CD4-positive, alpha-beta T cell (primary cell): ENCODE results near the gene CYB561A3. TPM values are rescaled to one million over a fixed set of nuclear protein-coding genes. Genes with fewer than 3 reads are reported as not detected.

Experiments
- ATAC-seq: fragments of 200-7000 bp; cut with Tn5 transposase; one replicate; pipeline ENCODE4 v1.10.0; 2022; ENCODE audit warnings: mild to moderate bottlenecking; ENCODE audit not compliant: poor library complexity
- CTCF ChIA-PET: fragments of 350-600 bp; sonication (Branson Sonifier 250); formaldehyde crosslinking; loops from one replicate; lab custom pipeline; 2021; ENCODE audit warnings: antibody characterized with exemption, inconsistent platforms; lab: Charles Lee
- POLR2A ChIA-PET: fragments of 350-600 bp; sonication (Branson Sonifier 250); formaldehyde crosslinking; loops from one replicate; lab custom pipeline; 2021; ENCODE audit warnings: antibody characterized with exemption, inconsistent platforms; lab: Charles Lee
- DNase-seq, 14 experiments: peaks; one replicate each; pipeline ENCODE4 v3.0.0-alpha.2; 2013 to 2020; ENCODE audit warnings: mixed read lengths in 2 of 14
- H3K27ac ChIP-seq, 2 donors: one replicate each; pipeline versions ENCODE4 v1.5.1 to v1.7.0; 2013; ENCODE audit warnings: low read length in 2 of 2, low read depth in 1 of 2, mild to moderate bottlenecking in 1 of 2
- H3K27me3 ChIP-seq, 2 experiments: 1 replicate in 1 of 2; 2 replicates in 1 of 2; pipeline versions ENCODE4 v1.6.1 to v1.7.0; 2013; ENCODE audit warnings: low read length in 2 of 2, control low read depth in 1 of 2, mild to moderate bottlenecking in 1 of 2, moderate library complexity in 1 of 2; ENCODE audit not compliant: insufficient read depth in 2 of 2, control insufficient read depth in 1 of 2
- H3K36me3 ChIP-seq: one replicate; pipeline ENCODE4 v1.6.1; 2013; ENCODE audit warnings: low read length, control low read depth; ENCODE audit not compliant: insufficient read depth
- H3K4me1 ChIP-seq: one replicate; pipeline ENCODE4 v1.6.1; 2013; ENCODE audit warnings: low read length, control low read depth; ENCODE audit not compliant: insufficient read depth
- H3K4me3 ChIP-seq: one replicate; pipeline ENCODE4 v1.5.1; 2013; ENCODE audit warnings: mild to moderate bottlenecking, low read length, moderate library complexity
- H3K9me3 ChIP-seq, 2 experiments: 1 replicate in 1 of 2; 2 replicates in 1 of 2; pipeline versions ENCODE4 v1.6.1 to v1.7.0; 2013; ENCODE audit warnings: low read length in 2 of 2, mild to moderate bottlenecking in 2 of 2, control low read depth in 1 of 2, moderate library complexity in 1 of 2; ENCODE audit not compliant: control insufficient read depth in 1 of 2, insufficient read depth in 1 of 2
- H3K27ac Mint-ChIP-seq: one replicate; pipeline ENCODE4 v1.8.0; 2020; ENCODE audit warnings: mixed read lengths
- H3K27me3 Mint-ChIP-seq: one replicate; pipeline ENCODE4 v1.8.0; 2021; ENCODE audit warnings: mixed read lengths
- H3K36me3 Mint-ChIP-seq: one replicate; pipeline ENCODE4 v1.8.0; 2021; ENCODE audit warnings: low read depth, mixed read lengths
- H3K4me1 Mint-ChIP-seq: one replicate; pipeline ENCODE4 v1.8.0; 2021; ENCODE audit warnings: low read depth, mixed read lengths
- H3K4me3 Mint-ChIP-seq: one replicate; pipeline ENCODE4 v1.8.0; 2020; ENCODE audit warnings: mild to moderate bottlenecking, mixed read lengths
- H3K9me3 Mint-ChIP-seq: one replicate; pipeline ENCODE4 v1.8.0; 2020; ENCODE audit warnings: mixed read lengths
- intact Hi-C, 2 experiments: fragments of 100-400 bp; cut with DNase I in 1 of 2; cut with micrococcal nuclease in 1 of 2; formaldehyde crosslinking; loops; one replicate each; pipeline versions ENCODE4 v1.15.1 to v1.9.0; 2023 to 2025; cut with DNase I, micrococcal nuclease
- total RNA-seq, 174 experiments: library from RNA in 2 of 174; stranded (reverse) in 2 of 174; gene quantifications; one replicate each; pipeline ENCODE4 v1.2.3 and lab custom pipeline; 2021 to 2026
- TF ChIP-seq, protein P1 (sequence below): fragments of 200-600 bp; IDR thresholded peaks from one replicate; pipeline ENCODE4 v1.8.0; 2022; ENCODE audit warnings: antibody characterized with exemption, mild to moderate bottlenecking

The CYB561A3 gene
- total RNA-seq, 2 experiments from 2014 or later: 24.4 to 25.8 TPM

DNA sequence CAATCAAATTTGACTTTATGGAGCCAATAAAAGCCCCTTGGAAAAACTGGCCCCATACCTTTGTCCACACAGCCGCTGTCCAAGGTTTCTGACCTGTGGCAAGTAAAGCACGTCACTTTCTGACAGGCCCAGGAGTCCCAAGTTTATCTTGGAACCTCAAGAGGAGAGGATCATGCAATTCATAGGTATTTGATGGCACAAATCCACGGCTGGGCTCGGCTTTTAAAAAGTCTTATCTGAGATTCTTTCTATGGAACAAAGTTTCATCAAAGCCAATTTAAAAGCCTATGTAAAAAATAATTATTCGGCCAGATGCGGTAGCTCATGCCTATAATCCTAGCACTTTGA lies 14.1 kb upstream of the CYB561A3 start:
- Mint-ChIP-seq H3K27ac (no peak overlapping the region), H3K36me3 (peaks cover 36% of the 10 kb centered on the region), H3K27me3 (no peaks in the 10 kb centered on the region), H3K4me3 (no peak overlapping the region), H3K9me3 (no peaks in the 10 kb centered on the region), H3K4me1 (no peaks in the 10 kb centered on the region)
- Histone ChIP-seq H3K36me3 (no peaks in the 10 kb centered on the region), H3K27ac (no peak overlapping the region), H3K9me3 (no peaks in the 10 kb centered on the region), H3K27me3 (no peaks in the 10 kb centered on the region), H3K4me3 (no peak overlapping the region), H3K4me1 (no peaks in the 10 kb centered on the region)
- TF ChIP-seq, protein P1, sequence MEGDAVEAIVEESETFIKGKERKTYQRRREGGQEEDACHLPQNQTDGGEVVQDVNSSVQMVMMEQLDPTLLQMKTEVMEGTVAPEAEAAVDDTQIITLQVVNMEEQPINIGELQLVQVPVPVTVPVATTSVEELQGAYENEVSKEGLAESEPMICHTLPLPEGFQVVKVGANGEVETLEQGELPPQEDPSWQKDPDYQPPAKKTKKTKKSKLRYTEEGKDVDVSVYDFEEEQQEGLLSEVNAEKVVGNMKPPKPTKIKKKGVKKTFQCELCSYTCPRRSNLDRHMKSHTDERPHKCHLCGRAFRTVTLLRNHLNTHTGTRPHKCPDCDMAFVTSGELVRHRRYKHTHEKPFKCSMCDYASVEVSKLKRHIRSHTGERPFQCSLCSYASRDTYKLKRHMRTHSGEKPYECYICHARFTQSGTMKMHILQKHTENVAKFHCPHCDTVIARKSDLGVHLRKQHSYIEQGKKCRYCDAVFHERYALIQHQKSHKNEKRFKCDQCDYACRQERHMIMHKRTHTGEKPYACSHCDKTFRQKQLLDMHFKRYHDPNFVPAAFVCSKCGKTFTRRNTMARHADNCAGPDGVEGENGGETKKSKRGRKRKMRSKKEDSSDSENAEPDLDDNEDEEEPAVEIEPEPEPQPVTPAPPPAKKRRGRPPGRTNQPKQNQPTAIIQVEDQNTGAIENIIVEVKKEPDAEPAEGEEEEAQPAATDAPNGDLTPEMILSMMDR: no peak
- no peak for ATAC-seq
- DNase-seq: no peak
- ChIA-PET CTCF (interaction anchor here (0.7 to 2.9 kb wide), 3 partner anchors 9 to 473 kb away, joined by 4 to 9 read pairs (median 7); no protein-coding TSS in a partner anchor), POLR2A (interaction anchor here (1.7 kb wide), 1 partner anchor 14 kb away, joined by 8 read pairs; the partner anchor contains the start of genes CYB561A3 and TMEM138)
- intact Hi-C loops: no loop called here

DNA sequence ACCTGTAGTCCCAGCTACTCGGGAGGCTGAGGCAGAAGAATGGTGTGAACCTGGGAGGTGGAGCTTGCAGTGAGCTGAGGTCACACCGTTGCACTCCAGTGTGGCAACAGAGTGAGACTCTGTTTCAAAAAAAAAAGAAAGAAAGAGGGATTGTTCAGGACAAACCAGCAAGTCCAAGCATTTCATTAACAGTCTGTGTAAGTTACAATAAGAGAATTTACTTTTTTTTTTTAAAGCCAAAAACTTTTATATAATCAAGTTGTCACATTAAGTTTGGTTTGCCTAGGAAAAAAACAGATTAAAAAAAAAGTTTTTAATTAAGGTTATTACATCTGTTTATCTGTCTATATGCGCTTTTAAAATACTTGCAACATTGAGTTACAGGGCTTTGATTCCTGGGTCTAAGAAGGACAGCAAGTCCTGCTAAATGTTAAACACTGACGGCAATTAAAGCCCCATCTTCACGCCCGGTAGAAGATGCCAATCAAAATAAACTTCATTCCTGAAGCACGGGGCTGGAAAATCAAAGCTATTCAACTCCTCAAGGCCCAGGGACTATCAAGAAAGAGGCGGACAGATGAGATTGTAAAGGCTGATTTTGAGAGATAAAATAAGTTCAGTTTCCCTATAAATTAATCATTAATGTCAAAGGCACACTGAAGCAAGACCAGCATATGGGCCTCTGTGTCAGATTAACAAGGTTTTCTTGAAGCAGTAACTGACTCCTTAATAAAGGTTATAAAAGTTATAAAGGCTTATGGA lies 11.2 kb upstream of the CYB561A3 start:
- H3K4me3 Mint-ChIP-seq: no peak overlapping the region
- Histone ChIP-seq H3K4me1 (no peaks in the 10 kb centered on the region), H3K4me3 (no peak overlapping the region), H3K36me3 (peaks cover 24% of the 10 kb centered on the region), H3K27me3 (no peaks in the 10 kb centered on the region), H3K9me3 (no peaks in the 10 kb centered on the region), H3K27ac (no peak overlapping the region)
- H3K27me3 Mint-ChIP-seq: no peaks in the 10 kb centered on the region
- TF ChIP-seq, protein P1: no peak
- intact Hi-C loops: no loop called here
- no peak for DNase-seq
- ATAC-seq: no peak
- ChIA-PET CTCF (interaction anchor here (1.4 kb wide), 1 partner anchor 13 kb away, joined by 3 read pairs; no protein-coding TSS in a partner anchor), POLR2A (no interaction called here)
- no peaks in the 10 kb centered on the region for H3K9me3 Mint-ChIP-seq
- no peak overlapping the region for H3K27ac Mint-ChIP-seq
- H3K36me3 Mint-ChIP-seq: peaks cover 59% of the 10 kb centered on the region
- no peaks in the 10 kb centered on the region for H3K4me1 Mint-ChIP-seq

DNA sequence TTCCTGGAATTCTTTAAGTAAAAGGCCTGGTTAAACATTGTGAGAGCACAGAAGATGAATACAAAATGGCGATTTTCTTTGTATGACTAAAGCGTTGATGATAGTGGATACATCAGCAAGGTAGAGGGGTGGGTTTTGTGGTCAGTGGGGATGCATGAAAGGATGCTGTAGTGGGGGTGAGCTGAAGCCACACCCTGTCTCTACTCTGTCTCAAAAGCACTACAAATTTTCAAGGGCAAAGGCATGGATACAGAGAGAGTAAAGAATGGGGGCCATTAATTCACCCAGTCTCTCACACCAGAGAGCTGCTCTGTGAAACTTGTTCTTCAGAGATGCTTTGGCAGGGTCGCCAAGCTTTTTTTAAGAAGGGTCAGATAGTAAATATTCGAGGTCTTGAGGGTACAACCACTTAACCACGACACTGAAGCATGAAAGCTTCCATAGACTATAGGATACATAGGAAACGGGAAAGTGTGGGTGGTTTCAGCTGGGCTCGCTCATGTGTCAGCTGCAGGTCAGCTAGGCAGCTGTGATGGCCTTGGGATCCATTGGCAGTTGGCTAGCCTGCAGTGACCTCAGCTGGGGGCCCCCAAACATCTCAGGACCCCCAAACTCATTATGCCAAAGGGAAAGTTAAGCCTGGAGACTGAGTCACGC lies 8.8 kb upstream of the CYB561A3 start:
- POLR2A ChIA-PET: interaction anchor here (1.0 to 1.7 kb wide), 2 partner anchors 8 to 10 kb away, joined by 5 read pairs; partner anchors contain the start of genes CYB561A3 and TMEM138
- TF ChIP-seq, protein P1: no peak
- intact Hi-C loops: no loop called here
- Mint-ChIP-seq H3K27me3 (no peaks in the 10 kb centered on the region), H3K9me3 (no peaks in the 10 kb centered on the region), H3K27ac (no peak overlapping the region), H3K4me3 (no peak overlapping the region), H3K36me3 (peaks cover 56% of the 10 kb centered on the region), H3K4me1 (no peaks in the 10 kb centered on the region)
- no peaks in the 10 kb centered on the region for H3K4me1 ChIP-seq
- H3K4me3 ChIP-seq: no peak overlapping the region
- no peak overlapping the region for H3K27ac ChIP-seq
- H3K9me3 ChIP-seq: no peaks in the 10 kb centered on the region
- DNase-seq (no peak), ATAC-seq (no peak)
- H3K36me3 ChIP-seq: peaks cover 47% of the 10 kb centered on the region
- CTCF ChIA-PET: interaction anchor here (1.5 kb wide), 1 partner anchor 15 kb away, joined by 6 read pairs; no protein-coding TSS in a partner anchor
- H3K27me3 ChIP-seq: no peaks in the 10 kb centered on the region
